22Rv1 (cell line): Measurements from ENCODE around the gene ANXA6.

Source experiments
- H3K27ac ChIP-seq: fragments of 450-650 bp; 2 replicates; pipeline ENCODE4 v1.5.1; 2017
- CTCF ChIP-seq: fragments of 450-650 bp; IDR thresholded peaks from 2 replicates; pipeline ENCODE4 v1.5.1; 2017; ENCODE audit warnings: mild to moderate bottlenecking
- ZFX ChIP-seq: fragments of 450-650 bp; IDR thresholded peaks from 2 replicates; pipeline ENCODE4 v1.6.1; 2017; ENCODE audit warnings: antibody characterized with exemption, borderline replicate concordance

The ANXA6 gene

DNA sequence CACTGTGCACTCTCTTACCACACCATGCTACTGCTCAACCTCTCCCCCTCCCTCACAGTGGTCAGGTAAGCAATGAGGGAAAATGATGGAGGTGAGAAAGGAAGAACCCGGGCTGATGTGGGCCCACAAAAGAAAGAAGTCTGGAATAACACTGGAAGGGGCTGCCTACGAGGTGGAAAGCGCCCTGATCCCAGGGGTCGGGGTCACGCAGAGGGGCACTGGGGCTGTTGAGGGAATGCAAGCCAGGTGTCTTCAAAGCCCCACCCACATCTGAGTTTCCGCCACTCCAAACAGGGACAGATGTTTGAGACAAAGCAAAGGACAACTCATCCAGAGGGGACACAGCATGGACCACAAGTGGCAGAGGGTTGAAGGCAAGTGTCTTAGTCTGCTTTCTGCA is 81.0 kb downstream of the ANXA6 start:
- TF ChIP-seq CTCF (no peak), ZFX (no peak)
- H3K27ac ChIP-seq = no peak overlapping the region

GRCh38 chr5:151075698-151076331 is 81.8 kb downstream of the ANXA6 start:
- TF ChIP-seq CTCF = no peak
- TF ChIP-seq ZFX = no peak
- H3K27ac ChIP-seq = no peak overlapping the region

GRCh38 chr5:151074557-151074956 is 83.0 kb downstream of the ANXA6 start:
- H3K27ac ChIP-seq = no peak overlapping the region
- no peak for TF ChIP-seq ZFX
- TF ChIP-seq CTCF = no peak

GRCh38 chr5:151073280-151073679 is 84.3 kb downstream of the ANXA6 start:
- no peak for TF ChIP-seq CTCF
- no peak for TF ChIP-seq ZFX
- H3K27ac ChIP-seq = no peak overlapping the region

- TF ChIP-seq CTCF (no peak), ZFX (no peak)
- H3K27ac ChIP-seq = no peak overlapping the region
Observed at GRCh38 chr5:151072630-151073025, 85.0 kb downstream of the ANXA6 start.

- TF ChIP-seq CTCF (no peak), ZFX (no peak)
- H3K27ac ChIP-seq = no peak overlapping the region
Observed at GRCh38 chr5:151071848-151072629, 85.5 kb downstream of the ANXA6 start.

DNA sequence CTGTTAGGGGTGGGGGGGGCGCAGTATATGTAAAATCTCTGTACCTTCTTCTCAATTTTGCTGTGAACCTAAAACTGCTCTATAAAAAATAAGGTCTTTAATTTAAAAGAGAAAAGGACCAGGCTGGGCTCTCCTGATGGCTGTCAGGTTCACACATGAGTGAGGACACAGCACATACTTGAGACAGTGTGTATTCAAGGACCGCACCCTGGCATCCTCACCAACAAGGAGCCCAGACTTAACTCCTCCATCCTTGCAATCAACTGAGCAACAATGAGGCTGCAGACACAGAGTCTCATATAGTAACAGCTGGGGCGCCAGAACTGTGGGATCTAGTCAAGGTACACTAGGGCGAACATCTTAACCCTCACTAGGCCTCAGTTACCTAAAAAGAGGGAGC is 86.6 kb downstream of the ANXA6 start:
- no peak overlapping the region for H3K27ac ChIP-seq
- TF ChIP-seq ZFX (no peak), CTCF (no peak)
